Tibial artery (tissue), 4 donors: ENCODE results near the gene ESYT2.
"Not testable (repeated sequence)": the region's sequence is repeated elsewhere in the genome, so short reads cannot be mapped to it uniquely, and the experiment has no call there.

Experiments
- DNase-seq, 2 donors: peaks; one replicate each; pipeline ENCODE4 v3.0.0-alpha.2; 2019
- H3K27ac ChIP-seq, 2 donors: fragments of 200-600 bp; sonication (generic) in 1 of 2; 1 replicate in 1 of 2; 2 replicates in 1 of 2; pipeline ENCODE4 v1.5.1; 2018 to 2019; ENCODE audit warnings: mild to moderate bottlenecking in 1 of 2
- H3K27me3 ChIP-seq, 2 donors: fragments of 200-600 bp; sonication (generic) in 1 of 2; one replicate each; pipeline versions ENCODE4 v1.5.1 to v1.6.0; 2016 to 2019
- H3K36me3 ChIP-seq, 3 donors: fragments of 200-600 bp; sonication (generic) in 2 of 3; one replicate each; pipeline ENCODE4 v1.5.1; 2016 to 2019; ENCODE audit warnings: mild to moderate bottlenecking in 2 of 3
- H3K4me1 ChIP-seq, 4 donors: fragments of 200-600 bp; sonication (generic) in 2 of 4; 1 replicate in 3 of 4; 2 replicates in 1 of 4; pipeline ENCODE4 v1.5.1; 2016 to 2019
- H3K4me3 ChIP-seq, 2 donors: fragments of 200-600 bp; sonication (generic) in 1 of 2; 1 replicate in 1 of 2; 2 replicates in 1 of 2; pipeline ENCODE4 v1.5.1; 2018 to 2019; ENCODE audit warnings: mild to moderate bottlenecking in 2 of 2
- H3K9me3 ChIP-seq, 3 donors: fragments of 200-600 bp; sonication (generic) in 1 of 3; one replicate each; pipeline ENCODE4 v1.5.1; 2016 to 2019
- CTCF ChIP-seq, 2 experiments: fragments of 200-600 bp in 1 of 2; fragments of 450-650 bp in 1 of 2; IDR thresholded peaks; one replicate each; pipeline ENCODE4 v1.5.1; 2017 to 2019; ENCODE audit warnings: antibody characterized with exemption in 2 of 2, mild to moderate bottlenecking in 1 of 2, moderate library complexity in 1 of 2
- intact Hi-C: fragments of 100-400 bp; cut with DNase I; formaldehyde crosslinking; loops from one replicate; pipeline ENCODE4 v1.15.0; 2023; ENCODE audit warnings: low total_unique reads

Gene ESYT2

DNA sequence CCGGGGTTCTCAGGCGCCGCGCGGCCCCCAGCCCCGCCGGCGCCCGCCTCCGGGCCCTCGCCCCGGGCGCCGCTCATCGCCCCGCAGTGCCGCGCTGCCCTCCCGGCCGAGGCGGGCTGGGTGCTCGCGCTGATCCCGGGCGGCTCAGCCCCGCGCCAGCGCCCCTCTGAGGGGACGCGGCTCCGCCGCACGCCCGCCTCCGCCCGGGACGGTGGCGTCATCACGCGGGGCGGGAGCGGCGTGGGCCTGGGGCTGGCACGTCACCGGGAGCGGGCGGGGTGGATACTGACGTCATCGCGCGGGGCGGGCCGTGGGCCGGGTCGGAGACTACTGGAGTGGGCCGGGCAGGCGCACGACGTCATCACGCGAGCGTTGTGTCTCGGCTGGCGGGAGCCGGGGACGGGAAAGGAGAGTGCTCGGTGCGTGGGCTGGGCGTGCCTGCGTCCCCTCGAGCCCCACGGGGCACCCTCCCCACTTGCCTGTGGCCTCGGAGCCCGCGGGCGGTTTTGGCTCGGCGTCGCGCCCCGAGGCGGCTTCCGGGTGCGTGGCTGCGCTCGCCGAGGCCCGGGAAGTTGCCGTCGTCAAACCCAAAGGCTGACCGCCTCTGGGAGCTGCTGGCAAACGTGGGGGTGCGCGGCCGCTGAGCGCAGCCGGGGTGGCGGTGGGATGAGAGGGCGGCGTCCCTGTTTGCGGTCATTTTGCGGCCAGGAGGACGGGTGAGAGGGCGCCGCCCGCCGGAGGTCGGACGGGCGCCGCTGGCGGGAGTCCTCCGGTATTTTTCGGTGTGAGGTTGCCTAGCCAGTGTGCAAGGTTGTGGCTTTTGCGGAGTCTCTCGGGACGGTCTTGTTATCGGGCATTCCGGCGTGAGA lies at the start of gene ESYT2:
ESYT2 (minus strand) TSS at position 168 of the 869 bp plus-strand sequence; CDS start at position 77, 91 bp downstream.
- Histone ChIP-seq H3K27ac (peak within 1 kb of the TSS; percentile 95 to 100), H3K9me3 (no peaks in the 10 kb centered on the region), H3K4me1 (peaks cover 0 to 36% (median 16%) of the 10 kb centered on the region in 4 donors), H3K36me3 (peaks cover 0 to 6% (median 0%) of the 10 kb centered on the region in 3 donors), H3K4me3 (peak within 1 kb of the TSS; percentile 82 to 86), H3K27me3 (no peaks in the 10 kb centered on the region)
- peak; percentile 97 to 99 for DNase-seq
- TF ChIP-seq CTCF (IDR thresholded peaks at IDR 0.05), result peak; percentile 23 to 25
- intact Hi-C loops, result loop anchor here (5.0 kb wide), 1 partner anchor 47 kb away; no protein-coding TSS in a partner anchor

DNA sequence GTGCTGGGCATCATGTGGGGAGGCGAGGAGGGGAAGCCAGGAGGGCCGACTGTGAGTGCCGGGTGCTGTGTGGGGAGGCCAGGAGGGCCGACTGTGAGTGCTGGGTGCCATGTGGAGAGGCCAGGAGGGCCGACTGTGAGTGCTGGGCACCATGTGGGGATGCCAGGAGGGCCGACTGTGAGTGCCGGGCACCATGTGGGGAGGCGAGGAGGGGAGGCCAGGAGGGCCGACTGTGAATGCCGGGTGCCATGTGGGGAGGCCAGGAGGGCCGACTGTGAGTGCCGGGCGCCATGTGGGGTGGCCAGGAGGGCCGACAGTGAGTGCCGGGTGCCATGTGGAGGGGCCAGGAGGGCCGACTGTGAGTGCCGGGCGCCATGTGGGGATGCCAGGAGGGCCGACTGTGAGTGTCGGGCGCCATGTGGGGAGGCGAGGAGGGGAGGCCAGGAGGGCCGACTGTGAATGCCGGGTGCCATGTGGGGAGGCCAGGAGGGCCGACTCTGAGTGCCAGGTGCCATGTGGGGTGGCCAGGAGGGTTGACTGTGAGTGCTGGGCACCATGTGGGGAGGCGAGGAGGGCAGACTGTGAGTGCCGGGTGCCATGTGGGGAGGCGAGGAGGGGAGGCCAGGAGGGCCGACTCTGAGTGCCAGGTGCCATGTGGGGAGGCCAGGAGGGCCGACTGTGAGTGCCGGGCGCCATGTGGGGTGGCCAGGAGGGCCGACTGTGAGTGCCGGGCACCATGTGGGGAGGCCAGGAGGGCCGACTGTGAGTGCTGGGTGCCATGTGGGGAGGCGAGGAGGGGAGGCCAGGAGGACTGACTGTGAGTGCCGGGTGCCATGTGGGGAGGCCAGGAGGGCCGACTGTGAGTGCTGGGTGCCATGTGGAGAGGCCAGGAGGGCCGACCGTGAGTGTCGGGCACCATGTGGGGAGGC lies 49.1 kb upstream of the ESYT2 start:
- DNase-seq, intact Hi-C loops, H3K9me3 ChIP-seq, H3K4me3 ChIP-seq, H3K27me3 ChIP-seq: not testable (repeated sequence)
- Histone ChIP-seq H3K36me3 (peaks cover 7 to 82% (median 68%) of the 10 kb centered on the region in 3 donors), H3K4me1 (peaks cover 0 to 19% (median 2%) of the 10 kb centered on the region in 4 donors), H3K27ac (peak overlapping the region in 1 of 2 donors; percentile 51)

GRCh38 chr7:158876984-158877383 lies 47.7 kb upstream of the ESYT2 start:
- Histone ChIP-seq H3K4me1 (peaks cover 0 to 19% (median 2%) of the 10 kb centered on the region in 4 donors), H3K27me3 (no peaks in the 10 kb centered on the region), H3K36me3 (peaks cover 7 to 88% (median 66%) of the 10 kb centered on the region in 3 donors), H3K27ac (peak overlapping the region; percentile 38 to 51), H3K4me3 (no peak overlapping the region), H3K9me3 (no peaks in the 10 kb centered on the region)
- intact Hi-C loops, result no loop called here
- DNase-seq, result no peak
- TF ChIP-seq CTCF (IDR thresholded peaks at IDR 0.05), result no peak

DNA sequence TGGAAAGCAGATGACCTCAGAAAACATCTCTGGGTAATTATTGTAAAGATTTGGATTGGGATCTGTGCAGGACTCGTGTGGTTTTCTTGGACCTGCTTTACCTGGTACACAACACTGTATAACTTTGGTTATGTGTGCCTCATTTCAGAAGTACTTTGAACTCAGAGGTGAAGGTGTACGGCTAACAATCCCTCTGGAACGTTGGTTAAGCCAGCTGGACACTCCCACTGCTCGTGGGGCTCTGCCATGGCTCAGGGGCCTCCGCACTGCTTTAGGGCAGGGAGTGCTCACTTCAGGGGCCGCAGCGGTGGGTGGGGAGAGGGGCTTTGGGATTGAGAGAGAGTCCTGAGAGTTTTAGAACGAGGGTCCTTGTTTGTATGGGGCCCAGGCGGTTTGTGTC lies 40.6 kb upstream of the ESYT2 start:
- H3K36me3 ChIP-seq, result peaks cover 0 to 49% (median 31%) of the 10 kb centered on the region in 3 donors
- intact Hi-C loops, result loop anchor here (10.0 kb wide), 1 partner anchor 165 kb away; the partner anchor contains the start of gene NCAPG2

DNA sequence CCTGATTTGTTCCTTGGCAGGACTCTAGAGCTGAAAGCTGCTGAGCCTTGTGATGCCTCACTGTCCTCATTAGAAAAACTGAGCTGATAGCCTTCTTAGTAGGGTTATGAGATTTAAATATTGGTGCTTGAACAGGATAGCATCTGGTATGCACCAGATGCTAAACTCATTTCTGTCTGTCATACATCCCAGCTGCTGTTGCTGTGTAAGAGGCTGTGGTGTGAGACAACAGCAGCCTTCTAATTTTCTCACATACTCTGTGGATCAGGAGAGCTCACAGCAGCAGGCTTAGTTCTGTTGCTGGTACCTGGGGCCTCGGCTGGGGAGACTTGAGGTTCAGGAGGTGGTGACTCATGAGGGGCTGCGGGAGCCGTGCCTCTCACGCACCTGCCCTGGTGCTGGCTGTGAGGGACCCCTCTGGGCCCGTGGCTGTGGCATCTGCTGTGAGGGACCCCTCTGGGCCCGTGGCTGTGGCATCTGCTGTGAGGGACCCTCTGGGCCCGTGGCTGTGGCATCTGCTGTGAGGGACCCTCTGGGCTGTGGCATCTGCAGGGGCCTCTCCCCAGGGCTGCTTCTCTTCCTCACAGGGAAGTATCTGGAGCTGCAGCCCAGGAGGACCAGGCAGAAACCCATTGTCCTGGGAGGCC lies 39.6 kb upstream of the ESYT2 start:
- H3K36me3 ChIP-seq, result peaks cover 0 to 39% (median 21%) of the 10 kb centered on the region in 3 donors
- TF ChIP-seq CTCF (IDR thresholded peaks at IDR 0.05), result no peak
- H3K4me3 ChIP-seq, result no peak overlapping the region
- no peaks in the 10 kb centered on the region for H3K27me3 ChIP-seq
- H3K4me1 ChIP-seq, result peaks cover 0 to 33% (median 17%) of the 10 kb centered on the region in 4 donors
- no peaks in the 10 kb centered on the region for H3K9me3 ChIP-seq
- H3K27ac ChIP-seq, result peak overlapping the region in 1 of 2 donors; percentile 24
- no peak for DNase-seq
- intact Hi-C loops, result loop anchor here (10.0 kb wide), 1 partner anchor 164 kb away; the partner anchor contains the start of gene NCAPG2

More for the DNA sequence above, 40.6 kb upstream of the ESYT2 start:
- Histone ChIP-seq H3K27me3 (no peaks in the 10 kb centered on the region), H3K27ac (no peak overlapping the region), H3K4me1 (peaks cover 0 to 25% (median 11%) of the 10 kb centered on the region in 4 donors), H3K4me3 (no peak overlapping the region), H3K9me3 (no peaks in the 10 kb centered on the region)
- TF ChIP-seq CTCF (IDR thresholded peaks at IDR 0.05), result no peak
- no peak for DNase-seq
